ENCODE data around the gene IRF6.

The IRF6 gene

DNA sequence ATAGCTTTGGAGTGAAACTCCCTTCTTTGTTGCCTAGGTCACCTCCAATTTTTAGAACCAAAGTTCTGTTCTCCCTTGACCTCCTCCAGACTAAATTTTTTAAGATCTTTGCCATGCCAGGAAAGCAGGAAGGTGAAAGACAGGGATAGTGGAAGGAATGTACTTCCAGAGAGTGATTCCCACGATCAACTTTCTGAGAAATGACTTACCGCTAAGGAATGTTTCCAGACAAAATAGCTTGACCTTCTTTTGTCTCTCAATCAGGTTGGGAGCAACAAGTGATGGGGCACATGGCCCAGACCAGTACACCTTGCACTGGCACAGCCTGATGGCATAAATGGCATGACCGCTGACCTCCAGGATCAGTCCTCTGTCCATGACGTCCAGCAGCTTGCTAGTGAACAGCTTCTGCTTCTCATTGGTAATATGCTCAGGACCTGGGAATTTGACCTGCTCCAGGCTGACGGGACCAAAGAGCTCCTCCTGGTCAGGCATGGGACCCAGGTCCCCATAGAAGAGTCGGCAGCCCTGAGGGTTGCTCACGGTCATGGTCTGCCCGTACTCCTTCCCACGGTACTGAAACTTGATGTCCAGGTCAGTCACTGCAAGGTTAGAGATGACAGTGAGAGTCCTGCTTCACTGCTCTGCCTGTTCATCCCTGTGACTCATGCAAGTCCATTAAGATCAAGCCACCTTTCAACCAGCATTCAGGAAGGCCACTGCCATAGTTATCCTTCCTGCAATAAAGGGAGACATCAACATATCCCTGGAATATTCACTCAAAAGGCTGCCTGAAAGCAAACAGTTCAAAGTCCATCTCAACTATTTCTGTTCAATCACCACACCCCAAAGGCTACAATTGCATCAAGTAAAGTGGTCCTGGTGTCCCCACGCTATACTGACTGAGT lies 15.4 kb downstream of the IRF6 start:
- DNase-seq (ENCODE audit: low spot score) = peak; percentile 56

DNA sequence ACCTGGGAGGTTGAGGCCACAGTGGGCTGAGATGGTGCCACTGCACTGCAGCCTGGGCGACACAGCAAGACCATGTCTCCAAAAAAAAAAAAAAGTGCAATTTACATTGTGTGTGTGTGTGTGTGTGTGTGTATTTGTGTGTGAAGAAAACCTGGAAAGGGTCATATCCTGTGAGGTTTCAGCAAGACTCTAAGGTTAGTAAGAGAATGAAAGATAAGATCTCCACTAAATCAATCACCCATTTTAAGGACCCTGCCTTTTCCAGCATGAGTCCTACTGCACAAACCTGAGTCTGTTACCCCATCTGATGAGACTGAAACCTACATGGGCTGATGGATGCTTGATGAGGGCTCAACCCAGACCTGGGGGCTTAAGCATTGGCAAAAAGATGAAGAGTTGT lies 16.7 kb downstream of the IRF6 start:
- no peak for DNase-seq (ENCODE audit: low spot score)

DNA sequence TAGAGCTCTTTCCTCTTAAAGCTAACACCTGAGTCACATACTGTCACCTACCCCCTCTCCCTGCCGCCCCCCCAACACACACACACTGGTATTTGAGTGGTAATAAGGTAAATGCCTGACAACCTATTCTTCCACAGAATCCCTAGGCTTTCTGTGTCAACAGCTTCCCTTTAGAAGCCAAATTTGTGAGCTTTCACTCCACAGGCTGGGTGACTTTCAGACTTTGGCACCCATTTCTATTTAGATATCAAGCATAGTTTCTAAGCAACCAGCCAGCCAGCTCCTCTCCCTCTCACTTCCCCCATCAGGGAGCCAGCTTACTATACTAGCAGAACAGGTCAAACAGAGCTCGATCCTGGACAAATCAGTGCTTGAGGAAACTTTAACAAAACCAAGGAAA lies 18.4 kb downstream of the IRF6 start:
- DNase-seq (ENCODE audit: low spot score) = no peak

DNA sequence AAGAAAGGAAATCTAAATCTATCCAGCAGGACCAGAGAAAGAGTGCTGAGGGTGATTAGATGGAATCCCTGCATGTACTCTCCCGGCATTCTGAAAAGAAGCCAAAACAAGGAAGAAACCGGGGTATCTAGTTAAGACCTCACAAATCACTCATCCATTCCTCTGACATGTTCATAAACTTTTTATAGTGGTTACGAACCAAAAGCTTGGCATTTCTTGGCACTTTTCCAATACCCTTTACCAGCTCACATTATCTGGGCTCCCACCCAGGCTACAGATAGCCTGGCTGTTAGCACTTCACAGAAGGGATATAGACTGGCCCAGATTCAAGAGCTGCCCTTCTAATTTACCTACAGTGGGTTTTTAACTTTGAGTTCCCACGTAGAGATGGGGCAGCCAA lies 19.8 kb downstream of the IRF6 start:
- no peak for DNase-seq (ENCODE audit: low spot score)

DNA sequence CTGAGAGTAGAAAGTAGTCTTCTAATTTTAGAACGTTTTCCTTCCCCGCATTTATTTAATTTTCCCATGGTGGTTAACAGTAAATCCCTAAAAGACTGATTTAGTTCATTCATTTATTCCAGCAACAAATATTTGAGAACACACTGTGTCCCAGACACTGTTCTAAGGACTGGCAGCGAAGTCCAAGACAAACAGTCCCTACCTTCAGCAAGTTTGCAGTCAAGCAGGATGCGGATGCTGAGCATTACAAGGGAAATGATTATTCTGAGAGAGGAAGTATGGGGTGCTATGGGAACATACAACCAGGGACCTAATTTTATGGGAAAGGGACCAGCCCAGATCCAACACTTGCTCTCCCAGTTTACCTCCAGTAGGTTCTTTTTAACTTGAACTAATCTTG lies 20.4 kb downstream of the IRF6 start:
- DNase-seq (ENCODE audit: low spot score) = no peak

DNA sequence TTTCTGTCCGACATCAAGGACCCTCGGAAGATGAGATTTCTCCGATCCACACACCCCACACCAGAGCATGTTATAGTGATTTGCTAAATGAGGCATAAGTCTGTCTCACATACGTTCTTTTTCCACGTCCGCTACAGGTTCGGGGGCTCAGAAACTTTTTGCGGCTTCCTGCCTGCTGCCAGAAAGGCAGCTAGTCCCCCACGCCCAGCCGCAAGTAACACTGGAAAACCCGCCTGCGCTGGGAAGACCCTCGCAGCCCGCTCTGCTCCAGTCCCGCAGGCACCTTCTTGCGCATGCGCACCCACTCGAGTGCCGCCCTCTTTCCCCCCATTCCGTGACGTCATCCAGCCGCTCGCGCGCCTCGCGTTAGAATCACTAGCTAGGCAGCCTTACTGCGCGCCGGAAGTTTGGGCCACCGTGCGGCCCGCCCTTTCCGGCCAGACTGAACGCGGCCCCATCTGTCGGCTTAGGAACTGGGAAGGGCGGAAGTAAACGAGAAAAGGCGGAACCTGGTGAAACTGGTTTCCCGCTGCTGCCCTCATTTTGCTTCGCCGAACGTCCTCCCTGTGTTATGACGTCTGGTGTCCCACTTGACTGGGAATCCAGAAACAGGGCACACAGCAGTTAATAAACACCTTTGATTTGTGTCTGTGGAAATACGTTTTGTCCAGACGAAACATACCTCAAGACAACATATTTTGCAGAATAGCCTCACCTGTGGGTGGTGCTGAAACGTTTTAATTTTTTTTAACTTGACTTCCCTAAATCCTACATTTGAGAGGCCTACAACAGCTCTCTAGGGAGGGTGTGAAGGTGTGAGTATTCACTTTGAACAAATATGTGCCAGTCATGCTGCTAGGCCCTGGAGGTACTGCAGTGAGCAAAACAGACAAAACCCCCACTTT lies 21.4 kb downstream of the IRF6 start, which contains the start of gene C1orf74:
Gene C1orf74 (minus strand): TSS at position 295 of the 905 bp plus-strand sequence. CDS start 925 bp downstream, outside the sequence.
- peak; percentile 97 for DNase-seq (ENCODE audit: low spot score)

DNA sequence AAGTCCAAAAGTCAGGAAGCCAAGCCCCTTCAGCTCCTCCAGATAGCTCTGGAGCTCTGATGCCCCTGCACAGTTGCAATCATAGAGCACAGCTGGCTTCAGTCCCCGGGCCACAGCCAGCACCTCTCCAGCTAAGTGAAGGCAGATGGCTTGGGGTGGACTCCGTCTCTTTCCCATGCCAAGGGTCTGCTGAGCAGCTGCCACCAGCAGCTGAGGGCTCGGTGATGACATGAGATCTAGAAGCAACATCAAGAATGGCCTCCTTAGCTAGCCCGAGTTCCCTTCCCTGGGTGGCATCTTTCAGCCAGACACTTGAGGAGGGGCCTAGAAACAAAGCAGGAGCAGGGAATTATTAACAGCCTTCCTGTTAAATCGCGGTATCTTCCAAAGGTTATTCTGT lies 22.6 kb downstream of the IRF6 start:
- peak; percentile 10 for DNase-seq (ENCODE audit: low spot score)

DNA sequence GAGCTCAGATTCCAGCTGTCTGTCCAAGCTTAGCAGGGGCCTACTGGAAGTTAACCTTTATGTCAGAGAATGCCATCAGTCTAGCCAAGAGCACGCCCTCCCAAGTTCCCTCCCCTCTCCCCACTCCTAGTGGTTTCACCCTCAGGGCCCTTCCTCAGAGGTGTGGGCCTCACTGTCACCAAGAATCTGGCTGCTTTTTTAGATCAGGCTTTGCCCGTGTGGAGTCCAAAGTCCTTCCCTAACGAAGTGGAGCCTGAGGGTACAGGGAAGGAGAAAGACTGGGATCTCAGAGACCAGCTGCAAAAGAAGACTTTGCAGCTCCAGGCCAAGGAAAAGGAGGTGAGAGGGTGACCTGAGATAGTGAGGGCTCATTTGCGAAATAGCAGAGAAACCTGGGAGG lies 25.7 kb downstream of the IRF6 start:
- peak; percentile 37 for DNase-seq (ENCODE audit: low spot score)

DNA sequence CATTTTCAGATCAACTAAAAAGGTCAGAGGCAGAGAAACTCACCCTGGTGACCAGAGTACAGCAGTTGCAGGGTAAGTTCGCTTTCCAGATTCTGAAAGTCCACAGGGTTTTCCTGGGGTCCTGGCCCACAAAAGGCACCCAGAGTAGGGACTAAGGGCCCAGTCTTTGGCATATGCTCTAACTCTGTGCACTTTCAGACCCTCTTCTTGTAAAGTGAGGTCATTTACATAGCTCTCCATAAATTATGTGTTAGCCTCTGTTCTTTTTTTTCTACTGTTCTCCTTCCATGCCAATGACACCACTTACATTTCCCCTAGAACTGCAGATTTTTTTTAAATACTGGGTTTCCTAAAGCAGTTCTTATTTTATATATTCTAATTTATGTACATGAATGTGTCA lies 27.8 kb downstream of the IRF6 start:
- no peak for DNase-seq (ENCODE audit: low spot score)

DNA sequence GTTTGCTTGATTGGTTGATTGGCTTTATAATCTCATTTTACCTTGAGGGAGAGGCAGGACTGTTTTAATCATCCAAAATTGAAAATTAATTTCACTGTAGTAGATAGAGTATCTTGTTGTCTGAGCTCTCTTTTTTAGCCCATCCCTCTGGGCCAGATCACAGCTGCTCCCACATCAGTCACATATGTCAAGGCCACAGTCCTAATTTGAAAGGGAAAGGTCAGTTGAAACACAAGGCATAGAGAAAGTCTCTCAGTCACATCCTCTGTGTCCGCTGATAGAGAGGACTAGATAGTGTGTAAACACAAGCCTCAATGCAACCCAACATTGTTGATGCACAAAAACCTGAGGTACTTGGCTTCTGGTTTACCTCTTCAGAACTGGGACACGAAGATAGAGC lies 28.4 kb downstream of the IRF6 start:
- no peak for DNase-seq (ENCODE audit: low spot score)

DNA sequence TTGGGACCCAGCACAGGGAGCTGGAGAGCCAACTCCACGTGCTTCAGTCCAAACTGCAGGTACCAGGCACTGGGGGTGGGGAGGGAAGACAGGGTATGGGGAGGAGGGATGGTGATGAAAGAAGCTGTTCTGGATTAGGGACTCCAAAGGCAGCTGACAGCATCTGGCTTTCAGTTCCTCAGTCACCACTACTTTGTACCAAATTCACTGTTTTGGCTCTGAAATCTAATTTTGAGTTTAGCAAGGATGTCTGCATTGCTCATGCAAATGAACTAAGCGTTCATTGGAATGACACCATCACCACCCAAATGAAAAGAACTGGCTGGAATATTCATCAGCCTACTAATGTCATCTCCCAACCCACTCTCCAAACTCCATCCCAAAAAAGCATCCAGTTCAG lies 30.3 kb downstream of the IRF6 start:
- DNase-seq (ENCODE audit: low spot score) = no peak

DNA sequence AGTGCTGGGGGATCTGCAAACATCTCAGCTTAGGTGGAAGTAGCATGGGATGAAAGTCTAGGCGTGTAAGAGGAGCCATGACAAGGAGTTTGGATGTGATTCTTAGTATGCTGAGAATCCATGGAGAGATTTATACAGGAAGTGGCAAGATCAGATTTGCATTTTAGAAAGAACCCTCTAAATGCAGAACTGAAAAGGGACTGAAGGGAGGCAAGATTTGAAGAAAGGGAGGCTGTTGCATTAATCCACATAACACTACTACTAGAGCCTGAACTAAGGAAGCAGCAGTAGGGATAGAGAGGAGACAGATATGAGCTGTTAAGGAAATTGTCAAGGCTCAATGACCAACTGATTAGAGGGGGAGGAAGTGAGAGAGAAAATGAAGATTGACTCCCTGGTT lies 31.4 kb downstream of the IRF6 start:
- DNase-seq (ENCODE audit: low spot score) = peak; percentile 10

DNA sequence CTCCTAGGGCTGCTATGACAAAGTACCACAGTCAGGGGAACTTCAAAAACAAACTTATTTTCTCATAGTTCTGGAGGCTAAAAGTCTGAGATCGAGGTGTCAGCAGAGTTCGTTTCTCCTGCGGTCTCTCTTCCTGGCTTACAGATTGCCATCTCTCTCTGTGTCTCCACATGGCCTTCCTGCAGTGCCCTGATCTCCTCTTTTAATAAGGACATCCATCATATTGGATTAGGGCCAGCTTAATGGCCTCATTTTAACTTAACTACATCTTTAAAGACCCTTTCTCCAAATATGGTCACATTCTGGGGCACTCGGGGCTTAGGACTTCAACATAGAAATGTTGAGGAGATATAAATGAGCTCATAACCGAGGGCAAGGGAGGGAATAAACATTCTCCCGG lies 33.8 kb downstream of the IRF6 start:
- DNase-seq (ENCODE audit: low spot score) = no peak

DNA sequence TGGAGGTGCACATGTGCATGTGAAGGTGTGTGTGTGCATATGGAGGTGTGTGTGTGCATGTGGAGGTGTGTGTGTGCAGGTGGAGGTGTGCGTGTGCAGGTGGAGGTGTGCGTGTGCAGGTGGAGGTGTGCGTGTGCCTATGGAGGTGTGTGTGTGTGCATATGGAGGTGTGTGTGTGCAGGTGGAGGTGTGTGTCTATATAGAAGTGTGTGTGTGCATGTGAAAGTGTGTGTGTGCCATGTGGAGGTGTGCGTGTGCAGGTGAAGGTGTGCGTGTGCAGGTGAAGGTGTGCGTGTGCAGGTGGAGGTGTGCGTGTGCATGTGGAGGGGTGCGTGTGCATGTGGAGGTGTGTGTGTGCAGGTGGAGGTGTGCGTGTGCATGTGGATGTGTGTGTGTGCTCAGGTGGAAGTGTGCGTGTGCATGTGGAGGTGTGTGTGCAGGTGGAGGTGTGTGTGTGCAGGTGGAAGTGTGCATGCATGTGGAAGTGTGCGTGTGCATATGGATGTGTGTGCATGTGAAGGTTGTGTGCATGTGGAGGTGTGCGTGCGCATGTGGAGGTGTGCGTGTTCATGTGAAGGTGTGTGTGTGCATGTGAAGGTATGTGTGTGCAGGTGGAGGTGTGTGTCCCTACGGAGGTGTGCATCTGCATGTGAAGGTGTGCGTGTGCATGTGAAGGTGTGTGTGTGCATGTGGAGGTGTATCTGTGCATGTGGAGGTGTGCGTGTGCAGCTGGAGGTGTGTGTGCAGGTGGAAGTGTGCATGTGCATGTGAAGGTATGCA lies 35.1 kb downstream of the IRF6 start:
- DNase-seq (ENCODE audit: low spot score) = no peak

DNA sequence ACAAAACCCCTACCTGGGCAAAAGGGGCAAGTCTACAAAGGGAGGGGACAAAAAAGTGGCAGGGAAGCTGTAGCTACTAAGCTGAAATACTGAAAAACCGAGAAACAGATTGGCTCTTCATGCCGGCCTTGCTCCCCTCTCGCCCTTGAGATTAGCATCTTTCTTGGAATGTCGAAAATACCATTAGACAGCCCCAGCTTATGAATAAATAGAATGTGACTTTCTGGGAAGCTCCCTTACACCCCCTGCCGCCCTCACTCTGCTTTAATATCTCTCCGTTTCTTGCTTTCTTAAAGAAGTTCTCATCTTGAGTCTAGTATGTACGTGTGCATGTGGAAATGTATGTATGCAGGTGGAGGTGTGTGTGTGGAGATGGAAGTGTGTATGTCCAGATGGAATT lies 36.0 kb downstream of the IRF6 start:
- DNase-seq (ENCODE audit: low spot score) = no peak

DNA sequence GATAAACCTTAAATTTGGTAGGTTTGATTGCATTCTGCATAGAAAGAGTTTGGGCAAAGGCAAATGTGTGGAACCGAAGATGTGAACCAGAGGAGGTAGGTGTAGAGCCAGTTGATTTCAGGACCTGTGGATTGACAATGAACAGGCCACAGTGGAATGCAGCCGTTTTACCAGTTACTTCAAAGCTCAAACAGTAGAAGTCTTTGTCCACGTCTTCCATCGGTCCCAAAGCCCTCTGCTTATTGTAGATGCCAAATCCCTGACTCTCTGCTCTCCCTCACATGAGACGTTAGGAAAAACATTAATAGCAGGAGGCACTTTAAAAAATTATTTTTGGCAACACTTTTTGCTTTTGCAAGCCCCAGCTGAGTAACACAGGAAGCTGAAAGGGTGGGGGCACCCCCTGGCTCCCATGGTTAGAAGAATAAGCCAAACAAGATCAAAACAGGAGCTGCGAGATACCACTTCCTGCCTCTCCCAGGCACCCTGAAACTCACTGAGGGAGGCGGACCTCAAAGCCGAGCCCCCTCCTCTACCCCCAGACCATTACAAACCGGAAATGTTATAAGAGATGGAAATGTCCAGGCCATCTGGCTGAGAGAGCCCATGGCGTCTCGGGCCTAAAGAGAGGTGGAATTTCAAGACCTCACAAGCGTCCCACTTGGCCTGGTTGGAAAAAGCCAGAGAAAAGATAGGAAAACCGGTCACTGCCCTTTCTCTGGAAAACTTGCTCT lies 36.6 kb downstream of the IRF6 start:
- peak; percentile 38 for DNase-seq (ENCODE audit: low spot score)

DNA sequence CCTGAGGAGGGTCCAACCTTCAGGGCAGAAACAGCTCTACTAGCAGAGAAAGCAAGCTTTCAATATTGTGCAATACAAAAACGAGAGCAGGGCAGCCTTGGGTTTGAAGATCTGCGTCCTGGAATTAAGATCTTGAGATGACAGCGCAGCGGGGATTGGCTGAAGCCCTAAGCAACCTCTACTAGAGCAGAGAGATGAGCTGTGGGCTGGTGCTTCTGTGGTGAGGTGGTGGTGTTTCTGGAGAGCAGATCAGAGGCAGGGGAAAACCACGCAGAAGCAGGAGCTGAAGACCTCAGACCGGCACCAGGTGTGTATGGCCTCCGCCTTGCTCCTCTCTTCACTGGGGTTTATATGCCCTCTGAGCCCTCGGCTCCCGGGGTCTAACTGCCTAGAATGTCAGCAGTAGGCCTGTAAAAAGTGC lies 37.6 kb downstream of the IRF6 start:
- DNase-seq (ENCODE audit: low spot score) = no peak

DNA sequence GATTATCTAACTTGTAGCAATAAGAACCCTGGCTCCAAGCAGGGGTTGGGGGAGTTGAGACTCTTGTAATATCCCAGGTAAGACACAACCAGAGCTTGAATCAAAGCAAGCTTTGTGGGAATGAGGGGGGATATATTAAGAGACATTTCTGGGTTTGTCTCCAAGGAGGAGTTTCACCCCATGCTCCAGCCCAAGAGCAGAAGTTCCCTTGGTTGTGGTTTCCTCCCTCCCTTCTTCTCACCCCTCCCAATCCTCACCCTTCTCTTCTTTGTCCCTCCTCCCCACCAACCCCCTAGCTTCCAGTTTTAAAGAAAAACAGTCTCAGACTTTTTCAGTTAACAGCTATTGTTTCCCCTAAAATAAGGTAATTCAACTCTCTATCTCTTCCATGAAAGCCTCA lies 38.2 kb downstream of the IRF6 start:
- no peak for DNase-seq (ENCODE audit: low spot score)

DNA sequence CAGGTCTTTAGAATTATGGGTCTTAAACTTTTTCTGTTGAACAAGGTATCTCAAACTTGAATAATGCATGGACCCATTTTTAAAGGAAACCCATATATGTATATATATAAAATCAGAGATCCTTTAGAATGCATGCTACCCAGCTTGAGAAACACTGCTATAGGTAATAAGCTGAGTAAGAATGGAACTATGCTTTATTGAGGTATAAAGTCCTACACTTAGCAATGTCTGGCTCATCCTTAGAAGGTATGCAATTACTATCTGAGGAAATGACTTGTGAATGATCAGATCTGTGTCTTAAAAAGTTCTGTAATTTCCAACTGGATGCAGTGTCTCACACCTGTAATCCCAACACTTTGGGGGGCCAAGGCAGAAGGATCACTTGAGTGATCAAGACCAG lies 38.8 kb downstream of the IRF6 start:
- DNase-seq (ENCODE audit: low spot score) = no peak

DNA sequence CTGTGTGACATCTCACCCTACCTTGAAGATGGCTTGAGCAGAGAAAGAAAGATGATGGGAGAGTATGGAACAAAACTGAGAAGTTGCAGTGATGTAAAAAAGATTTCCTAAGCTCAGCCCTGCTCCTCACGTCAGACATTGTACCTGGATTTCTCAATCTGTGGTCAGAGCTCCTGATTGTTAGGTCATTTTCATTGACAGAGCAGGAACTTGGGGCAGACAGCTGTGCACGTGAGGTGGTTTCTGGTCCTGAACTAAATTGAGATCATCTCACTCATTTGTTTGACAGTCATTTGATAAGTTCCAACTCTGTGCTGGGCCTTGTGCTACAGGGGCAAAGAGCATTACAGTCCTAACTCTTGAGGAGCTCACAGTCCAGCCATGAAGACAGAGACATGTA lies 39.9 kb downstream of the IRF6 start:
- no peak for DNase-seq (ENCODE audit: low spot score)

DNA sequence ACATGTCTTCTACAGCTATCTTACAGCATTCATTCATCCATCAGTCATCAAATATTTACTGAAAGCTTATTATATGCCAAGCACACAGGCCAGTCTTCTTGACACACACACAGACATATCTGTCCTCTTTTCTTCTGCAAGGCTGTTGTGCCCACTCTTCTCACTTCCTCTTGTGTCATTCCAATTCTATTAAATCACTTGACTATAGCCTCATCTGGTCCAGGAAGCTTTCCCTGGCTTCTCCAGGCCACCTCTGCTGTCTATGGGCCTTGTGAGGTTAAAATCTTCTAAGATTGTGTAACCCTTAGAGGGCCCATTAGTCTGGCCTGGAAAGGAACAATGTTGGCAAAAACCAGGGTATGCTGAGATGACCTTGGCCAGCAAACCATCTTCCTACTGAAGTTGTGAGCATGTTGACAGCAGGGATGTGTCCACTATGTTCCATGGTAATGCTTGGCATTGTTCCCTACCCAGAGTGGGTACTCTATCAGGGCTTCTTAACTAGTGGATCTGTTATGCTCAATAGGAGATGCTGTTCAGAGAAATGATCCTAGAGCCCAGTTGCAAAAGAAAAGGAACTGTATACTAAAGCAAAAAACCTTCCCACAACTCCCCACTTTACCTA lies 44.8 kb downstream of the IRF6 start:
- DNase-seq (ENCODE audit: low spot score) = peak; percentile 54
